Activated CD8-positive, alpha-beta T cell treated with anti-CD3 and anti-CD28 coated beads, Interleukin-2, amount 10 ng/mL, durations not matched to agents 7 days and 5 days (primary cell): ENCODE results near the gene CLK2. TPM values are rescaled to one million over a fixed set of nuclear protein-coding genes. Genes with fewer than 3 reads are reported as not detected.

Experiments
- ATAC-seq: fragments of 150-1000 bp; cut with Tn5 transposase; one replicate; pipeline ENCODE4 v1.10.0; 2021; ENCODE audit warnings: moderate library complexity
- CTCF ChIA-PET: fragments of 350-600 bp; sonication (Branson Sonifier 250); formaldehyde crosslinking; loops from one replicate; lab custom pipeline; 2021; ENCODE audit warnings: antibody characterized with exemption; lab: Charles Lee
- POLR2A ChIA-PET: fragments of 350-600 bp; sonication (Branson Sonifier 250); formaldehyde crosslinking; loops from one replicate; lab custom pipeline; 2021; ENCODE audit warnings: antibody characterized with exemption; lab: Charles Lee
- DNase-seq: peaks from one replicate; pipeline ENCODE4 v3.0.0-alpha.2; 2020
- H3K27ac Mint-ChIP-seq: one replicate; pipeline ENCODE4 v1.8.0; 2021; ENCODE audit warnings: mild to moderate bottlenecking, mixed read lengths
- H3K27me3 Mint-ChIP-seq: one replicate; pipeline ENCODE4 v1.8.0; 2021; ENCODE audit warnings: low read depth, mixed read lengths
- H3K36me3 Mint-ChIP-seq: one replicate; pipeline ENCODE4 v1.8.0; 2021; ENCODE audit warnings: low read depth, mixed read lengths
- H3K4me1 Mint-ChIP-seq: one replicate; pipeline ENCODE4 v1.8.0; 2021; ENCODE audit warnings: low read depth, mixed read lengths
- H3K4me3 Mint-ChIP-seq: one replicate; pipeline ENCODE4 v1.8.0; 2021; ENCODE audit warnings: mild to moderate bottlenecking, mixed read lengths
- H3K9me3 Mint-ChIP-seq: one replicate; pipeline ENCODE4 v1.8.0; 2022; ENCODE audit warnings: mixed read lengths; ENCODE audit not compliant: insufficient read depth
- total RNA-seq, 2 experiments: library from RNA; stranded (reverse); gene quantifications; one replicate each; pipeline ENCODE4 v1.2.3, GENCODE V29; 2021

The CLK2 gene
- total RNA-seq, 2 experiments from 2014 or later = 101 to 104 TPM

DNA sequence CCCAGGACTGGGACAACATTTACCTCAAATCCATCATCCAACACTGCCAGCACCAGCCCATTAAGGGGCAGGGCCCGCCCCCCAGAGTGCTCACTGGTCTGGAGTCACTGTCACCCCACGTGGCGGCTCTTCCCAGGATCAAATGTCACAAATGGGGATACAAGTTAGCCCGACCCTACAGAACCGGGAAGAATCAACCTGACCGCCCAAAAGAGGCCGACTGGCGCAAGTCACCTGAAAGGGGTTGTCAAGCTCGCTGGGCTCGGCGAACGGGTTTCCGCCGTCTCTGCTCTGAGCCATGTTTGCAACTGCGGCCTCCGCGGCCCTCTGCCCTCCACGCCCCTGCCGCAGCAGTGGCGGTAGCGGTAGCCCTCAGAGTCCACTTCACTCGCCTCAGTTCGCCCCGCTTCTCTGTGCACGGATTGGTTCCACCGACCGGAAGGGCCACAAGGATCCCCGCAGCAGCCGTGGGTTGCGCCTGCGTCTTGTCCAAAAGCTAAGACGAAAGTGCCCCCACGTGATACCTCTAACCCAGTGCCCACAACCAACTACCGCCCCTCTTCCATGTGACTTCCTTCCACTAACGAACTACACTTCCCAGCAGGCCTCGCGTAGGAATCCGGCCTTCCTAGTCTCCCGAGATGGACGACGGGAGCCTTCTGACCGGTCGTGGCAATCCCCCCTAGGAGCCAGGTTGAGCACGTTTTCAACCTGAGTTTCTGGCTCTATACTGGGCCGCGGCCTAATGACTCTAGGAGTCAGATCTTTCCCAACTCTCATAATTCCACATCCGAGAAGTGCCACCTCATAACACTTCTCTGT lies 11.2 kb downstream of the CLK2 start, which contains the start of gene SCAMP3:
SCAMP3 (minus strand) TSS at position 509 of the 822 bp plus-strand sequence; CDS start at position 300, 209 bp downstream.
- peak; percentile 95 for ATAC-seq
- peak within 1 kb of the TSS; percentile 98 for H3K4me3 Mint-ChIP-seq
- DNase-seq = peak; percentile 94
- H3K27ac Mint-ChIP-seq = peak within 1 kb of the TSS; percentile 93
- CTCF ChIA-PET = interaction anchor here (0.8 to 4.4 kb wide), 9 partner anchors 11 to 715 kb away, joined by 3 to 120 read pairs (median 5); partner anchors contain the start of genes CLK2, FDPS and KRTCAP2
- no peaks in the 10 kb centered on the region for H3K9me3 Mint-ChIP-seq
- POLR2A ChIA-PET = interaction anchor here (1.0 to 1.9 kb wide), 7 partner anchors 8 to 68 kb away, joined by 3 to 21 read pairs (median 6); partner anchors contain the start of gene CLK2
- peaks cover 42% of the 10 kb centered on the region for H3K4me1 Mint-ChIP-seq
- no peaks in the 10 kb centered on the region for H3K27me3 Mint-ChIP-seq
- H3K36me3 Mint-ChIP-seq = peaks cover 73% of the 10 kb centered on the region

DNA sequence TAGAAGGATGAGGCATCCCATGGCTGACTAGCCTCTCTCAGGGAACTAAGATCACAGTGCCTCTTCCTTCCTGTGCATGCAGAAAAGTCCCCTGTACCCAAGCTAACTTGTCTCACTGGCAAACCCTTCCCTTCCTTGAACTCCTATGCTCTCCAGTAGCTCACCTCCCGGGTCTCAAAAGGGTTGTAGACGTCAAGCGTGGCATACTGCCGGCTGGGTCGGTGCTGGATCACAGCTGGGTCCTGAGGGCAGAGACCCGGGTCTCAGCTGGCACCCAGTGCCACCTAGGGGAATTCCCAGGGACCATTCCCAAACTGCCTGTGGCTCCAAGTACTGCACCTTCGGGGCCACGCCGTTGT lies 11.8 kb downstream of the CLK2 start:
- Mint-ChIP-seq H3K9me3 (no peaks in the 10 kb centered on the region), H3K27ac (peak overlapping the region; percentile 93), H3K4me3 (peak overlapping the region; percentile 98), H3K27me3 (no peaks in the 10 kb centered on the region), H3K4me1 (peaks cover 42% of the 10 kb centered on the region), H3K36me3 (peaks cover 73% of the 10 kb centered on the region)
- POLR2A ChIA-PET = interaction anchor here (1.0 to 1.9 kb wide), 7 partner anchors 9 to 67 kb away, joined by 3 to 21 read pairs (median 6); partner anchors contain the start of gene CLK2
- CTCF ChIA-PET = interaction anchor here (0.8 to 4.4 kb wide), 10 partner anchors 11 to 715 kb away, joined by 3 to 120 read pairs (median 4); partner anchors contain the start of genes CLK2, FDPS and KRTCAP2
- DNase-seq (peak; percentile 46), ATAC-seq (peak; percentile 31)

DNA sequence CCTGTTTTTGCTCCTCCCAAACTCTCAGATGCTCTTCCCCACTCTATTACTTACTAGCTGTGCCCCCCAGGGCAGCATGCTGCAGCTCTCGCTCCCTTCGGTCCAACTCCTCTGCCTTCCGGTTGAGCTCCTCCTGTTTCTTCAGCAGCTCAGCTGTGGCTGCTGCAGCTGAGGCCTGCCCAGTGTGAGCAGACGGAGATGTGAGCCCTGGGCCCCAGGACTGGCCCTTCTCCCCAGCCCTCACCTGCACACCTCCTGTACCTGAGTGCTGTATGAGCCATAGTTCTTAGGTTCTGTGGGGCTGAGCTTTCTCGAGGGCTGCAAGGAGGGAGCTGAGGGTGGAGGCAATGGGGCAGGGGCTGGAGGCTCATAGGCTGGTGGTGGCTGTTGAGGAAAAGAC lies 13.0 kb downstream of the CLK2 start:
- Mint-ChIP-seq H3K27ac (peak overlapping the region; percentile 26), H3K4me3 (peak overlapping the region; percentile 98), H3K9me3 (no peaks in the 10 kb centered on the region), H3K27me3 (no peaks in the 10 kb centered on the region), H3K36me3 (peaks cover 65% of the 10 kb centered on the region), H3K4me1 (peaks cover 46% of the 10 kb centered on the region)
- ChIA-PET POLR2A (interaction anchor here (0.8 kb wide), 1 partner anchor 63 kb away, joined by 3 read pairs; no protein-coding TSS in a partner anchor), CTCF (interaction anchor here (1.0 to 4.4 kb wide), 3 partner anchors 9 to 63 kb away, joined by 3 to 120 read pairs (median 4); no protein-coding TSS in a partner anchor)
- ATAC-seq = no peak
- DNase-seq = no peak

DNA sequence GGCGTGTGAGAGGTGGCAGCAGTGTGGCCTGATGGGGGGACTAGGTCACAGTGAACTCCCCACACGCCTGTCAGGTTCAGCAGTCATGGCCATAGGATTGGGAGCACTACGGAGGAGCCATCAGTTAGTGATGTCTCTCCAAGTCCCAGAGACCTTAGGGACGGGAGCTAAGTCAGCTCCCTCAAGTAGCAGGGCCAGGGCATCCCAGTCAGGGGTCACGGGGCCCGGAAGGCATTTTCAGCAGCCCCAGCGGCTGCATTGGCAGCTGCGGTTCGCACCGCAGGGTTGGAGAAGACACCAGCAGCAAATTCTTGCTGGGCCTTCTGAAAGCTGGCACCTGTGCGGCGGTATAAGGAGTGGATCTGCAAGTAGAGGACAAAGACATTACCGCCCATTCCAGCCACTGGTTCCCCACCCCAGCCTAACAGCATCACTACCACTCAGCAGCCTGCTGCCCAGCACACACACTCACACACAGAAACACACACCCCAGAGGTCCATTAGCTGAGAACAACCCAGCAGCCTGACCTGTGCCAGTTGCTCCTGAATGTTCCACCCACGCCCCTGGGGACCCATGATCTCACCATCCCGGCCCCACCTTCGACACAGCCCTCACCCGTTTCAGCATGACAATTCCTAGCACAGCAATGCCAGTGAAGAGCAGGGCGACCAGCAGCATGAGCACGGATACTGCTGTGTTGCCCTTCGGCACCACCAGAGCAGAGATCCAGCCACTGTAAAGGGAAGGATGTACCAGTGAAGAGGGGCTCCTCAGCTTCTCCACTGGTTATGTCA lies 17.0 kb downstream of the CLK2 start:
- Mint-ChIP-seq H3K27ac (peak overlapping the region; percentile 56), H3K4me3 (peak overlapping the region; percentile 76), H3K36me3 (peaks cover 26% of the 10 kb centered on the region), H3K27me3 (no peaks in the 10 kb centered on the region), H3K4me1 (peaks cover 33% of the 10 kb centered on the region), H3K9me3 (no peaks in the 10 kb centered on the region)
- no peak for ATAC-seq
- DNase-seq = no peak
- ChIA-PET CTCF (interaction anchor here (0.9 to 3.3 kb wide), 2 partner anchors 12 to 68 kb away, joined by 3 to 11 read pairs; no protein-coding TSS in a partner anchor), POLR2A (interaction anchor here (0.7 to 1.7 kb wide), 6 partner anchors 10 to 47 kb away, joined by 3 to 6 read pairs (median 3); partner anchors contain the start of gene CLK2)

DNA sequence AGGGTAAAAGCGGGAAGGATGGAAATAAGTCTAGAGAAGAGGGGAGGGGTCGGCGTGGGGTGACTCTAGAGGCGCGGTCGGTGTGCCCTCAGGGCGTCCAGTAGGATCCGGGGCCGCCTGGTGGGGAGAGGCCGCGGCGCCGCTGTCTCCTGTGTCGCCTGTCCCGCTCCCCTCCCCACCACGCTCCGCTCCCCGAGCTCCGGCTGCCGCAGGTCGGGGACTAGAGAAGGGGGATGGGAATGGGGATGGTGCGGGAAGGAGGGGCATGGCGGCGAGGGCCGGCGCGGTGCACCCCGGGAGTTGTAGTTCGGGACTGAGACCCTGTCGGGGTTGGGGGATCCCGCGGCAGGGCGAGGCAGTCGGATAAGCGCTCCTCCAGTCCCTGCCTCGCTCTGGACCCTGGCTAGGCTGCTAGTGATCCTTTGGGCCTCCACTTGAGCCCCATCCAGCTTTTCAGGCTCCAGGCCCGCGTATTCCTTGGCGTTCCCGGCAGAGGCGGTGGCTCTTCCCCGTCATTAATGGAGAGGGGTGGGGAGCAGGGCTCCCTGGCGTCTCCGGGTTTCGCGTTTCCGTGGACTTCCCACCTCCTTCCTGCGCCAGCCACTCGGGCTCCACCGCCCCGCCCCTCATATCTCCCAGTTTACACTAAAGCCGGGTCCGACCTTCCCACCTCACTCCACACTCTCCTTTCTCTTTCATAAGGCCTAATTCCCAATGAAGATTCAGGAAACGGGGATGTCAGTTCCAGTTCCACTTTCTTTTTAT lies 17.9 kb downstream of the CLK2 start, which contains the start of gene ENTREP3:
ENTREP3 (minus strand) TSS at position 241 of the 765 bp plus-strand sequence. CDS start 606 bp downstream, outside the sequence.
- ATAC-seq (peak; percentile 65), DNase-seq (peak; percentile 85)
- ChIA-PET POLR2A (interaction anchor here (0.9 to 1.7 kb wide), 6 partner anchors 11 to 61 kb away, joined by 3 to 6 read pairs (median 4); partner anchors contain the start of gene CLK2), CTCF (interaction anchor here (0.9 to 3.3 kb wide), 5 partner anchors 10 to 68 kb away, joined by 3 to 11 read pairs (median 3); partner anchors contain the start of gene CLK2)
- H3K9me3 Mint-ChIP-seq = no peaks in the 10 kb centered on the region
- H3K27ac Mint-ChIP-seq = peak within 1 kb of the TSS; percentile 56
- H3K4me3 Mint-ChIP-seq = peak within 1 kb of the TSS; percentile 76
- H3K36me3 Mint-ChIP-seq = peaks cover 24% of the 10 kb centered on the region
- no peaks in the 10 kb centered on the region for H3K27me3 Mint-ChIP-seq
- H3K4me1 Mint-ChIP-seq = peaks cover 33% of the 10 kb centered on the region

DNA sequence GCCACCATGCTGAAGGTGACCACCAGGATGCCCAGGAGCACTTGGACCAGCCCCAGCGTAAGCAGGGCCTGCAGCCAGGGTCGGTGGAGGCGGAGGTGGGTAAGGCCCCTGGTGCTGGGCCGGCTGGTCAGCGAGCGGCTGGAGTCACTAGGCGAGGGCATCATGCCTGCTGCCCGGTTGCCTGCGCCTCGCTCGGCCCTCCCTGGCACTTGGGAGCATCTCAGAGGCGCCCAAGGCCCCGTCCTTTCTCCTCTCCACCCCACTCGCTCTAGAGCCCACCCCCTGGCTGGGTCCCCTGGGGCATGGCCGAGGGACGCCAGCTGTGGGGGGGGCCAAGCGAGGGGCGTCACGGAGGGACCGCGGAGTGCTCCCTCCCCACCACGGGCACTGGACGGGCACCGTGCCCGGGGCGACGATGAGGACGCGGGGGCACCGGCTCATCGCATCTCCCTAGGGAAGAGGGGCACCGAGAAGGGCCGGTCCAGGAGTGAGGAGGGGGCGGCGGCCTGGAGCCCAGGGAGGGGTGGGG lies 18.5 kb downstream of the CLK2 start:
- POLR2A ChIA-PET = interaction anchor here (1.0 to 1.7 kb wide), 4 partner anchors 11 to 62 kb away, joined by 3 to 6 read pairs (median 4); partner anchors contain the start of gene CLK2
- DNase-seq (no peak), ATAC-seq (no peak)
- H3K27ac Mint-ChIP-seq = peak overlapping the region; percentile 30
- H3K36me3 Mint-ChIP-seq = peaks cover 20% of the 10 kb centered on the region
- peak overlapping the region; percentile 76 for H3K4me3 Mint-ChIP-seq
- no peaks in the 10 kb centered on the region for H3K27me3 Mint-ChIP-seq
- H3K4me1 Mint-ChIP-seq = peaks cover 31% of the 10 kb centered on the region
- no peaks in the 10 kb centered on the region for H3K9me3 Mint-ChIP-seq
- CTCF ChIA-PET = interaction anchor here (1.0 to 3.3 kb wide), 4 partner anchors 10 to 69 kb away, joined by 3 to 11 read pairs (median 4); partner anchors contain the start of gene CLK2

DNA sequence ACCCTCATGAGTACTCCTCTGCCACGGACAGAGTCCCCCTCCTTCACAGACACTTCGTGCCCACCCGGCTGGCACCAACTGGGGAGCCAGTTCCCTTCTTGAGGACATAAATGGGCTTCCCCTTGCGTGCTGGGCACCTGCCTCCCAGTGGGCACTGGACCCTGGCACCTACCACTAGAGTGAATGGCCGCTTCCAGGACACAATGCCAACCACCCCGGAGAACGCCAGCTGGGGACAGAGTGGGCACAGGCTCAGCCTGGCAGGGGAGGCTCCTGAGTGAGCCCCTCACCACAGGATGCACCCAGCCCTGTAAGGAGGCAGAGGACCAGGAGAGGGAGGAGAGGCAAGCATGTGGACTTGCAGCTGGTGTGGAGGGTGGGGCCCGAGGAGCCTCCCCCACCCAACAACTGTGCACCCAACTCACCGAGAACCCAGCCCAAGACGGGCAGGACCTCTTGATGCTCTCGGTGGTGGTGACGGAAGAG lies 19.0 kb downstream of the CLK2 start:
- Mint-ChIP-seq H3K36me3 (peaks cover 18% of the 10 kb centered on the region), H3K4me3 (peak overlapping the region; percentile 76), H3K27me3 (no peaks in the 10 kb centered on the region), H3K4me1 (peaks cover 31% of the 10 kb centered on the region), H3K9me3 (no peaks in the 10 kb centered on the region), H3K27ac (peak overlapping the region; percentile 30)
- ChIA-PET CTCF (interaction anchor here (1.0 to 4.5 kb wide), 3 partner anchors 9 to 19 kb away, joined by 3 to 59 read pairs (median 5); partner anchors contain the start of gene CLK2), POLR2A (no interaction called here)
- DNase-seq (no peak), ATAC-seq (no peak)

DNA sequence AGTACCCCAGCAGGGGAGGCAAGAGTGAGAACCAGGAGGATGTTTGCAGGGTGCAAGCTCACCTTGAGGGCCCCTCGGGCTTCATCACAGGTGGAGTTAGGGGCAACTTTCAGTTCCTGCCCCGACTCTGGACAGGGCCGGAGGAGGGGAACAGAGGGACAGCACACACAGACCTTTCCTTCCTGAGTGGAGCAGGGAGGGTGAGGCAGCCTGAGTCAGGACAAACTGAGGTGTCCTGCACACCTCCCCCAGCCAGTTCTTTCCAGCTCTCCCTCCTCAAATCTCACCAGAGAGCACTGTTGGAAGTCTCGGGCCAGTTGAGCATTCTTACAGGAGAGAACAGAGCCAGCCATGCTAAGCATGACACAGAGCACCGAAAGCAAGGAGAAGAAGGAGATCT lies 19.5 kb downstream of the CLK2 start:
- Mint-ChIP-seq H3K4me3 (peak overlapping the region; percentile 76), H3K36me3 (peaks cover 18% of the 10 kb centered on the region), H3K27ac (peak overlapping the region; percentile 30), H3K9me3 (no peaks in the 10 kb centered on the region), H3K4me1 (peaks cover 31% of the 10 kb centered on the region), H3K27me3 (no peaks in the 10 kb centered on the region)
- CTCF ChIA-PET = interaction anchor here (2.0 to 4.5 kb wide), 2 partner anchors 9 to 12 kb away, joined by 5 to 59 read pairs; no protein-coding TSS in a partner anchor
- ATAC-seq (no peak), DNase-seq (no peak)
- POLR2A ChIA-PET = no interaction called here

DNA sequence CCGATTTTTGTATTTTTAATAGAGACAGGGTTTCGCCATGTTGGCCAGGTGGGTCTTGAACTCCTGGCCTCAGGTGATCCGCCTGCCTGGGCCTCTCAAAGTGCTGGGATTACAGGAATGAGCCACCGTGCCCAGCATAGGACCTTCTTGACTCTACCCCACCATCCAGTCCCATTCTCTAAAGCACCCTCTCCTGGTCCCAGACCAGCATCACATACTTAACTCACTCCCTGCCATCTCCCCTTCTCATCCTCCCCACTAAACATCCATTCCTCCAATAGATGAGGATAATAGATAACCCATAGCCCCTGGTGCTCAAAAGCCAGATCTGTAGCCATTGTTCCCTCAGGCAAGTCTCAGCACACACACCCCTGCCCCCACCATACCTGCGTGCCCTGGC lies 20.1 kb downstream of the CLK2 start:
- no peak overlapping the region for H3K27ac Mint-ChIP-seq
- DNase-seq (no peak), ATAC-seq (no peak)
- no peaks in the 10 kb centered on the region for H3K27me3 Mint-ChIP-seq
- no peaks in the 10 kb centered on the region for H3K9me3 Mint-ChIP-seq
- H3K4me1 Mint-ChIP-seq = peaks cover 31% of the 10 kb centered on the region
- peaks cover 12% of the 10 kb centered on the region for H3K36me3 Mint-ChIP-seq
- H3K4me3 Mint-ChIP-seq = peak overlapping the region; percentile 76
- ChIA-PET CTCF (interaction anchor here (2.0 to 8.8 kb wide), 4 partner anchors 8 to 69 kb away, joined by 5 to 190 read pairs (median 56); partner anchors contain the start of genes CLK2 and RUSC1), POLR2A (no interaction called here)

DNA sequence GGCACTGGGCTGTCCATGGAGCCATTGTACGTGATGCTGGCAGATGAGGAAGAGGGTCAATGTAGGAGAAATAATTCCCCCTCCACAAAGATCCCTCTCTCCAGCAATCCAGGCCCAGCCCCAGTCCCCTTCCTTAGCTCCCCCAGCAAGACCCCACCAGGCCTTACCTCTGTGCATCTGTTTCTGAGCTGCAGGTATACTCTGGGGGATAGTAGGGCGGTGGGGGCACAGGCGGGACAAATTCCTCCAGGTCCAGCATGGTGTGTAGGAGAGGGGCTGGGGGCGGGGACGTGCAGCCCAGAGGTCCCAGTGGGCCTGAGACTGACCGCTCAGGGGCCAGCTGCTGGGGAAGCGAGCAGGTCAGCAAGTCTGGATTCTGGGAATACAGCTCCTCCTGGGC lies 21.7 kb downstream of the CLK2 start:
- ATAC-seq = no peak
- no peak overlapping the region for H3K4me3 Mint-ChIP-seq

More for the DNA sequence above, 21.7 kb downstream of the CLK2 start:
- H3K36me3 Mint-ChIP-seq = peaks cover 7% of the 10 kb centered on the region
- DNase-seq = no peak
- ChIA-PET POLR2A (interaction anchor here (0.9 to 3.7 kb wide), 5 partner anchors 10 to 72 kb away, joined by 3 to 20 read pairs (median 9); partner anchors contain the start of genes FDPS and SCAMP3), CTCF (interaction anchor here (0.7 to 8.8 kb wide), 48 partner anchors 9 to 808 kb away, joined by 3 to 190 read pairs (median 6); partner anchors contain the start of genes ASH1L, CLK2, FDPS and HCN3)
- peaks cover 31% of the 10 kb centered on the region for H3K4me1 Mint-ChIP-seq
- no peaks in the 10 kb centered on the region for H3K27me3 Mint-ChIP-seq
- H3K9me3 Mint-ChIP-seq = no peaks in the 10 kb centered on the region
- no peak overlapping the region for H3K27ac Mint-ChIP-seq
